Hepatic stellate cell (primary cell): Measurements from ENCODE around the gene WASHC4.
"Not testable (repeated sequence)": the region's sequence is repeated elsewhere in the genome, so short reads cannot be mapped to it uniquely, and the experiment has no call there.

Experiments
- DNase-seq: peaks from one replicate; pipeline ENCODE4 v3.0.0; 2011; ENCODE audit warnings: low spot score

WASHC4 gene

DNA sequence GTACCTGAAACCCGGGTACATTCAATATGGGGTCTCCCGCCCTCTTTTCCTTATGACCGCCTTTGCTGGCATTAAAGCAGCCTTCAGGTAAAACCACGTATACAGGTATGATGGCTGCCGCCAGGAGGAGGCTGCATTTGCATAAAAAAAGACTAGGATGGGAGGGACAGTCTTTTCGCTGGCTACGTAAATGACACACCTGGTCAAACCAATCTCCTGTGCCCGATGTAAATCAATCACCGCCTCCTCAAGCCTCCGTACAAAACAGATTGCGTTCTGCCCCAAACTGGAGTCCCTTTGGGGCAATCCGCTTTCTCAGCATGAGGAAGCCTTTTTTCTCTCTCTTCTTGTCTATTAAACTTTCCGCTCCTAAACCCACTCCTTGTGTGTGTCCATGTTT lies 15.2 kb upstream of the WASHC4 start:
- no peak for DNase-seq

DNA sequence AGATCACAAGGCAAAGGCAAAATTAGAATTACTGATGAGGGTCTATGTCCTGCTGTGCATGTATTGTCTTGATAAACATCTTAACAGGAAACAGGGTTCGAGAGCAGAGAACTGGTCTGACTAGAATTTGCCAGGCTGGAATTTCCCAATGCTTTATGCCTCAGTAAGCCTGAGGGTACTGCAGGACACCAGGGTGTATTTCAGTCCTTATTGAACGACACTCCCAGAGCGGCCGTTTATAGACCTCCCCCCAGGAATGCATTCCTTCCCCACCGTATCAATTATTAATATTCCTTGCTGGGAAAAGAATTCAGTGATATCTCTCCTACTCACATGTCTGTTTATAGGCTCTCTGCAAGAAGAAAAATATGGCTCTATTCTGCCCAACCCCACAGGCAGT lies 12.2 kb upstream of the WASHC4 start:
- DNase-seq = not testable (repeated sequence)

DNA sequence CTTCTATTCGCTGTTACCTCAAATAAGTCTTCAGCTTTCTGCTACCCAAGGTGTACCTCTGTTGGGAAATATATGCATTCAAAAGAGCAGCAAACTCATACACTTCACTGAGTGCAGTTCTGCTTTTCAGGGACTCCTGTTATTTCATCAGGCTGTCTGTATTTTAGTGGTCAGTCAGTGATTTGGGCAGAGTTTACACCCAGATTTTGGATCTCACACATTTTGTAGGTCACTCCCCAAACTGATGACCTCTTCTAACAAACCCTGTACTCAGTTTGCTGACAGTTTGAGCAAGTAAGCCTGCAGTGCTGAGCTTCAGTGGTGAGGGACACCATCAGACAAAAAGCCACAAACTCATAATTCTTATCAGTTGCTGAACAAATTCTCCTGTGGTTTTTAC lies 8.2 kb upstream of the WASHC4 start:
- DNase-seq = no peak

DNA sequence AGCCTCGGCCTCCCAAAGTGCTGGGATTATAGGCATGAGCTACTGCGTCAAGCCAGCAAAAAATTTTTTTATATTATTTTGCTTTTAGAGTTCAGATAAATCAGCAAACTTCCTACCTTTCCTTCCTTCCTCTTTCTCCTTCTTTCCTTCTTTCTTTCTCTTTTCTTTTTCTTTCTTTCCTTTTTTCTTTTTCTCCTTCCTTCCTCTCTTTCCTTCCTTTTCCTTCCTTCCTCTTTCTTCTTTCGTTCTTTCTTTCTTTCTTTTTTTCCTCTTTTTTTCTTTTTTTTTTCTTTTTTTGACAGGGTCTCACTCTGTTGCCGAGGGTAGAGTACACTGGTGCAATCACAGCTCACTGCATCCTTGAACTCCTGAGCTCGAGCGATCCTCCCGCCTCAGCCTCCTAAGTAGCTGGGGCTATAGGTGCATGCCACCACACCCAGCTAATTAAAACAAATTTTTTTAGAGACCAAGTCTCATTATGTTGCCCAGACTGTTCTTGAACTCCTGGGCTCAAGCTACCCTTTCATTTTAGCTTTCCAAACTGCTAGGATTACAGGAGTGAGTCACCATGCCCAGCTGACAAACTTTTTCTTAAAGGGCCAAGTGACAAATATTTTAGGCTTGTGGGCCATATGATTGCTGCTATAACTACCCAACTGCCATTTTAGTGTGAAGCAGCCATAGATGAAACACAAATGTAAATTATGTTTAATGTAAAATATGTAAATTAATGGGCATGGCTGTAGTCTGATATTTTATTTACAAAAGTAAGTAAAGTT lies 7.1 kb upstream of the WASHC4 start:
- peak; percentile 26 for DNase-seq

DNA sequence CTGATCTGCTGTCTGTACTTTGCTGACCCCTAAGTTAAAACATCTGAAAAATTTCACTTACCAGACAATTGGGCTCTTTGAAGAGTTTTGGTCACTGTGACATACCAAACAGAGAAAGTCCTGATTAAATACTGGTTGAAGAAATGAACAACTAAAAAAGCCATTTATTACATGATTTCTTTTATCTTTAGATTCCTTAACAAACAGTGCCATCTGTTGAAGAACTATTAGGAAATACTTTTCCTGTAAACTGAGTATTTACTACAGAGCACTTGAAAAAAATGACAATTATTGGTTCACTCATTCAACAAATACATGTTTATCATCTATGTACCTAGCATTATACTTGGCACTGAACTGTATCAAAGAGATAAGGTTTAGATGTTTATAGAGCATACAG lies 6.5 kb upstream of the WASHC4 start:
- DNase-seq = no peak

DNA sequence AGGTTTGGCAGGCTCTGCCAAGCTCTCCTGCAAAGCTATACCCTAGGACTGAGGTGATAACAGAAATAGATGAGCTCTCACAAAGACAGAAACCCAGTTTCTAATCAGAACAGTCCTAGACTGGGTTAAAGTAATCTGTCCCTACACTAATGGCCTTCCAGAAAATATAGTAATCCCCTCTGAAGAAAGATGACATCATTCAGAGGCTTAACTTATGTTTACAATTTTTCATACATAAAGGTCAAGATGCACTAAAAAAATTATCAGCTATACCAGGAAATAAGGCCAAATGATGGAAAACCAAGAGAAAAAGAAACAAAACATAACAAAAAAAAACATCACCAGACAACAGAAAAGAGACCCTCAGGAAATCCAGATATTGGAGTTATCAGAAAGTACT lies 4.9 kb upstream of the WASHC4 start:
- no peak for DNase-seq

DNA sequence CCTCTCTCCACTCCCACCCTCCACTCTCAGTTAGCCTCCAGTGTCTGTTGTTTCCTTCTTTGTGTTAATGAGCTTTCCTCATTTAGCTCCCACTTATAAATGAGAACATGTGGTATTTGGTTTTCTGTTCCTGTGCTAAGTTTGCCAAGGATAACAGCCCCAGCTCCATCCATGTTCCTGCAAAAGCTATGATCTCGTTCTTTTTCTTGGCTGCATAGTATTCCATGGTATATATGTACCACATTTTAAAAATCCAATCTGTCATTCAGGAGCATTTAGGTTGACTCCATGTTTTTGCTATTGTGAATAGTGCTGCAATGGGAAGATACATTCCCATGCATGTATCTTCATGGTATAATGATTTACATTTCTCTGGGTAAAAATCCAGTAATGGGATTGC lies 2.8 kb upstream of the WASHC4 start:
- DNase-seq = no peak

DNA sequence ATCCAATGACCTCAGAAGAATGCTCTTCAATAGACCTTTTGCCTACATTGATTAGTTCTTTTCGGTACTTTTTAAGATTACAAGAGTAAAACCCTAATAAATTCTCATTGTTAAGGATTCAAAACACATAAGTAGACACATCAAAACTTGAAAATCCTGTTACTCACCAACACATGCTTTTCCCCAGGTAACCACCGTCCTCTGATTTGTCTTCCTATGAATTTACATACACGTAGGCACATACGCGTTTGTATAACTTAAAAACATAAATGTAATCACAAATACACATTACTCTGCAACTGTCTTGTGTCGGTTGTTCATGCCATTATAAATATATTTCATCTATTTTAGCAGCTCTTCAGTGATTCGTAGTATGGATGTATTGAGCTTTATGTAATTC lies 910 bp upstream of the WASHC4 start:
- DNase-seq = no peak

DNA sequence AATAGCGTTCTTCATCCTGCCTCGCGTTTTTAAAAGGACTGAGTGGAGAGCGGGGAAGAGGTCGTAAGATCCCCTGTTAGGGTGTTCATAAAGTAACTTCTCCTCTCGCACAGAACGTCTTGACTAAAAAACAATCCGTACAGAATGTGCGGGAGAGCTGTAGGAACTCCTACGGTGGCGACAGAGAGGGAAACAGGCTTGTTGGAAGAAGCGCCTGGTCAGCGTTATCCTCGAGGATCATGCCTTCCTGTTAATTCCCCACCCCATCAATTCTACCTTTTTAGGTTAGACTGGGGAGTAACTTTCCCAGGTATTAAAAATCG lies 399 bp upstream of the WASHC4 start:
- peak; percentile 47 for DNase-seq

DNA sequence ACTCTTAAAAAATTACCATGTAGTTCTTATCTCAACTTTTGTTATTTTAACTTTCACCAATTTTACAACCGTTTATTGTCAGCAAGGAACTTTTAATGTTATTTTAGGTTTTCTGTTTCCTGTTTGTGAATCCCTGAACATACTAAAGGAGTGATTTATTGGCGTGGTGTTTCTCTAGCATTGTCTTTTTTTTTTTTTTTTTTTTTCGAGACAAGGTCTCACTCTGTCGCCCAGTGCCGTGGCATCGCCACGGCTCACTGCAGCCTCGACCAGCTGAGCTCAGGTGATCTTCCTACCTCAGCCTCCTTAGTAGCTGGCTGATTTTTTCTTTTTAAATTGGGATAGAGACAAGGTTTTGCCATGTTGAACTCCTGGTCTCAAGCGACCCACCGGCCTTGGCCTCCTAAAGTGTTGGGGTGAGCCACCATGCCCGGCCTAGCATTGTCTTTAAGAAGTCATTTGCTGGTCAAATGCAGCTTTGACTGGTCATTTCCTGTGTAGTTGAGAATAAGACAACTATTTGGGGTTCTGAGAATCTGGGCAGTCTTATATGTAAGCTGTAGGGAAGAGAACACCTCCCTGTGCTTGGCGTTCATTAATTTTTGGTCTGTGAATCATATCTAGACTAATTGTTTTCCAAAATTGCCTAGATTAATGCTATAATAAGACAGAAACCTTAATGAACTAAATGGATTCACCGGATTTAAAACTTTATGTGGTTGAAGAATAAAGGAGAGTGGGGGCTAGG lies 2.1 kb downstream of the WASHC4 start:
- no peak for DNase-seq

DNA sequence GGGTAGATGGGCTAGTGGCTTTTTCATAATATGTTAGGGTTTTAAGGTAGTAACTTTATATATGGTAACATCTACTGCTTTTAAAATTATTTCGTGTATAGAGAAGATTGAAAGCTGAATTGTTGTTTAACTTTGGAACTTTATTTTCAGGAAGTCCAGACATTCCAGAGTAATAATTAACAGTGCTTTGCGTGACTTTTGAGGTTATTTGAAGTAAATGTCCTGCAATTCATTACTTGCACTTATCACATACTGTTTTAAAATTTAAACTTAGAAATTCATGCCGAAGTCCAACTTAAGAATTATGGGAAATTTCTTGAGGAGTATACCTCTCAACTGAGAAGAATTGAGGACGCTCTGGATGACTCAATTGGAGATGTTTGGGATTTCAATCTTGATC lies 3.3 kb downstream of the WASHC4 start:
- DNase-seq = no peak

DNA sequence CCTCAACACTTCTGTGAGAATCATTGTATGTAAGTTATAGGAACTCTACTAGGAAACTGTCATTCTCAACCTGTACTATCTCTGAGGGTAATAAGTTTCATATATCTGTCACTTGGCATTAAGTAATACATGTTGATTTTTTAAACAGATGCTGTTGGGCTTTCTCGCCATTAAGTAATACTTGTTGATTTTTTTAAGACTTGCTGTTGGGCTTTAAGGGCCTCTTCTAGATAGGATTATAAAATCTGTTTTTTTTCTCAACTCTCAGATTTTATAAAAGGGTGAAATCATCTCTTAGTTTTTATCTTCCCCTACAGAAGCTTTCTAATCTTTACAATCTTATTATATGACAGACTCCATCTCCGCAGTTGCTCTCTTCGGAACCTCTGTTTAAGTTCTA lies 5.6 kb downstream of the WASHC4 start:
- DNase-seq = no peak

DNA sequence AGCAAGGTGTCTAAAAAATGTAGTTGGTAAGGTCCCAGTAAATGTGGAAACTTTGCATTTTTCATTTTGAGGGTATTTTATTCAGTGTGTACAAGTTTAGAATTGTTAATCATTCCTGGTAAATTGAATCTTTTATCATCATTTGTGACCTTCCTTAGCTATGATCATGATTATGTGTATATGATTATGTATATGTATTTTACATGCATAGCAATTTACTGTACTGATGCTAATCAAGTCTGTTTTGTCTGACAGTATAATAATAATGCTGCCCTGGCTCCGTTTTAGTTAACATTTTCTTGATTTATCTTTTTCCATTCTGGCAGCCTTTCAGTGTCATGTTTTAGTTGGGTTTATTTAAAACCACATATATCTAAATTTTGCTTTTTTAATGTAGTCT lies 9.4 kb downstream of the WASHC4 start:
- no peak for DNase-seq

DNA sequence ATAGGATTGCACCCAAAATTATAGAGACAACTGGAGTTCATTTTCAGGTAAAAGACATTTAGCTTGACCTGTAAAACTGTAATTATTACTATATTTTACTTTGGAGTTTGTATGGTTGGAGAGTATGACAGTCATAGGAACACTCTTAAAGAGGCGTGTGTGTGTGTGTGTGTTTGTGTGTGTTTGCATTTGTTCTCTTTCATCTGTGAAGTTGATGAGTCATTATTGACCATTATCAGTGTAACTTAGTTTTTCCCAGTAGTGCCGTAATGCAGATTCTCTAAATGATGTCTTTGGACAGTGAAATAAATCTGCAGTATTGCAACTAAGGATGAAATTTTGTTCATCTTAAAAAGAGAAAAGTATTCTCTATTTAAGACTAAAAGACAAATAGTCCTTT lies 13.0 kb downstream of the WASHC4 start:
- DNase-seq = no peak

DNA sequence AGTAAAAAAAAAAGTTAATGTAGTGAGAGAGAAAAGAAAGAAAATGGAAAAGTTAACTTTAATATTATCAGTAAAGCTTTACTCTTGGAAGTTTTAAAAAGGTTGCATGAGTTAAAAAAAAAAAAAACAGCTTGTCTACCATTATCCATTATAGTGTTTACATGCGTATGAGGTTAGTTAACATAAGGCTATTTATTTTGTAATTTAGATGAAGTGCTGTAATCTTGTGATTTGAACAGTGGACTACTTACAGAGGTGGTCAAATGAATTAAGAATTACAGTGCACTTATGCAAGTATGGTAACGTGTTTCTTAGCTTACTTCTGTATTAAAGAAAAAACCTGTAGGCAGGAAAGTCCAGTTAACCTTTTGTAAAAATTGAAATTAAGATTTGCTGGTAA lies 30.7 kb downstream of the WASHC4 start:
- no peak for DNase-seq

DNA sequence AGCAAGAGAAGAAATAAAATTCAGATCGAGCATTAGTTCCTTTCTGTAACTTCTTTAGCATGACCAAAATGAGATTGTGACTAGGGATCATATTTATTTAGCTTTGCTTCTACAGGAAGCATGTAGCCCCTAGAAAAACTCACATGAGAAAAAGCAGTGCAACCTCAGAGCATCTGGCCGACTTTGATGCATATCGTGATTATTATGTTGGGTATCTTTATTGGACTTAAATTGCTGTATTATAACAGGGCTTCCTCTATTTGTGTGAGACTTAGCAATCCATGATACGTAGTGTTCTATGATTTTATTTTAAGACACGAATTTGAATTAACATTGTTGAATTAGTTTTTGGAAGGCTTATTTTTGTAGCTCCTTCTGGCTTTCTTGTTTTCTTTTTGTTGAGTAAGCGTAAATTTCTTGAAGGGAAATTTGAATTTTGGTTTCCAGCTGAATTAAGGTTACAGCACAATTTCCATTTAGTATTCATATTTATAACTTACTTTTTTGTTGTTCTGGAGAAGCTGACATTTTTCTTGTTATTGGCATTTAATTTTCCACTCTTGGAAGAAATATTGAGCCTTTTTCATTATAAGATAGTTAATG lies 33.9 kb downstream of the WASHC4 start:
- no peak for DNase-seq

DNA sequence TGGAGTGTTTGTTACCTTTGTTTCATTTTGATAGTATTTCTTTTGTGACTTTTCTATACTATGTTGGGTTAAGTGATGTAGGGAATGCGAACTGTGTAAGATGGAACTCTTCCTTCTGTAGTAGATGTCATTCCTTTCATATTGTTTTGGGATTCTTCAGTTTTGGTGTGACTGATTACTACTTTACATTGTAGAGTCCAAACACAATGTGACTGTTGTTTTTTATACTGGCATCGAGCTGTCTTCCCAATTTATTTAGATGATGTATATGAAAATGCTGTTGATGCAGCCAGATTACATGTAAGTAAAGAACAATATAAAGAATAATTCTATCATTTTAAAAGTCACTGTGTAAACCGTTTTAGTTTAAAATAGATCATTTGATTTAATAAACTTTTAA lies 34.7 kb downstream of the WASHC4 start:
- DNase-seq = no peak

DNA sequence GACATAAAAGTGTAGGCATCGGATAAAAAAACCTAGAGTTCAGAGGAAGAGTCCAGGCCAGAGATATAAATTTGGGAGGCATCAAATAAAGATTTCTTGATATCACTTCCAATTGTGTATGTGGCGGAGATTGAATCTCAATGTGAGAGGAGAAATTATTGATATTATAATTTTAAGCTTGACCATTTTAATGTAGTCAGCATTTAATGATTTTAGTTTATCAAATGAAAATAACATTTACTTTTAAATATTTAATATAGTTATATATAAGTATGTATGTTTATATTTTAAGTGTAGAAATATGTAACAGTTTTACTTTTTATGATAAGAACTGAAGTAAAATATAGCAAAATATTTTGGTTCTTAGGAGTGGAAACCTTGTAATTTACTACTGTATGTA lies 48.7 kb downstream of the WASHC4 start:
- DNase-seq = no peak

DNA sequence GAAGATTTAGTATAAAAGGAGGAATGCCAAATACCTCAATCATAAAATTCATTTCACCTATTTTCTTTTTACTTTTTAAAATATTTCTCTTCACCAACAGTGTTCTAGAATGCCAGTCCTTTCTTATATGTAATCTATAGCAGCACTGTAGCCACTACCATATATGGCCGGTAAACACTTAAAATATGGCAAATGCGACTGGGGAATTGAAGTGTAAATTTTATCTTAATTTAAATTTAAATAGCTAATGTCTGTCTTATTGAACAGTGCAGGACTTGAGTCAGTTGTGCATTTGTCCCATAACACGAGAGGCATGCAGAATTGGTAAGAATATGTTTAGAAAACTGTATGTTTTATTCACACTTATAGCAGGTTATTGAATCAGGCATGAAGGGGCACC lies 50.1 kb downstream of the WASHC4 start:
- DNase-seq = no peak

DNA sequence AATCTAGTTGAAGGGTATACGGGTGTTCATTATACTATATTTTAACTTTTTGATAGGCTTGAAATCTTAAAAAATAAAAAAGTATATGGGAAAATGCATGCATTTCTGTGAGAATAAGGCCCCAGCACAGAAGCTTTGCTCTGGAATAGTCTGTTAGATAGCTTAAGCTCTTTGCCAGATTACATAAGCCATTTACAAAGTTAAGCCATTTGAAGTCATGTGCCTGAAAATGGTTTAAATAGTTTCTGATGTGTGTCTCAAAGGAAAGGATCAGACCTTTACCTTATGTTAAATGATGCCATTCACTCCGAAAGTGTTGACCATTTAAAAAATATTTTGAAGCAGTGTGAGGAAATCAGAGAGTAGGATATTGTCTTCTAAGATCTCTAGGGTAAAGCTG lies 51.3 kb downstream of the WASHC4 start:
- no peak for DNase-seq

DNA sequence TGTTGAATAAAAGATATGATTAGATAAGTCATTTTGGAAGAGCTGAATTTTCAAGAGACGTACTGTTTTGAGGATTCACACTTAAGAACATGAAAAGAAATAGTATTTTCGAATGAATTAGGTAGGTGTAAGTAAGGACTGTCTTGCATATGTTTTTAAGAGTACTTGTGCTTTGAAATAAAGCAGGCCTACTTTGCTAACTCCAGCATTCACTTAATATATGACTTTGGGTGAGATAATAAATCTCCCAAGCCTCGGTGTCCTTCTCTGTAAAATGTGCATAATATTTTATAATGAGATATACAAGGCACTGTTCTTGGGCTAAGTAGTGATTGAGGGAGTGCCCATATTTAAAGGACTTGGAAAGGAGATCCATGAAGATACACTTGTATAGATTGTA lies 54.6 kb downstream of the WASHC4 start:
- no peak for DNase-seq

DNA sequence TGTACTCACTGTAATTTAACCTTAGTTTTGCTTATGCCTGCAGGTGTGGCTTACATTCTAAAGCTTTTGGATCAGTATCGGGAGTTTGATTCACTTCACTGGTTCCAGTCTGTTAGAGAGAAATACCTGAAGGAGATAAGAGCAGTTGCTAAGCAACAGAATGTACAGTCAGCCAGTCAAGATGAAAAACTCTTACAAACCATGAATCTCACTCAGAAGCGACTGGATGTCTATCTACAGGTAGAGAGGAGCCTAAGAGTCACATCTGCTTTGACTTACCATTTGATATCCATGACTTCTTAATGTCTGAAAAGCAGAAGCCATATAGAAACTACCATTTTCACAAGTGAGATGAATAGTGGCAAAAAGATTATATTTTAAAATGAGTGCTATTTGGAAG lies 56.5 kb downstream of the WASHC4 start:
- no peak for DNase-seq

DNA sequence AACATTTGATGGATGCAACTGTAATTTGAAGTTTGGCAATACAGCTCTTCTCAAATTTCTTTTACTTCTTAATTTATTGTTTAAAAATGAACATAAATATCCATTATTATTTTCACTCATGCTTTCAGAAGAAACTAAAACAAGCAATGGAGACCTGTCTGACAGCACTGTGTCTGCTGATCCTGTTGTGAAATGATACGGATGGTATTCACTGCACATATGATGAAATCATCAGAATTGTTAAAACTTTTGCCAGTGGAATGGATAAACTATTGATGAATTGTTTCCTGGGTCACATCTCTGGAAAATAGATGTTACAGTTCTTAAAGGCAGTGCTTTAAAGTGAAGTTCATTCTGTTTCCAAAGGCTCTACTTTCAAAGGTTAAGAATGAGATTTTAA lies 59.2 kb downstream of the WASHC4 start:
- no peak for DNase-seq

DNA sequence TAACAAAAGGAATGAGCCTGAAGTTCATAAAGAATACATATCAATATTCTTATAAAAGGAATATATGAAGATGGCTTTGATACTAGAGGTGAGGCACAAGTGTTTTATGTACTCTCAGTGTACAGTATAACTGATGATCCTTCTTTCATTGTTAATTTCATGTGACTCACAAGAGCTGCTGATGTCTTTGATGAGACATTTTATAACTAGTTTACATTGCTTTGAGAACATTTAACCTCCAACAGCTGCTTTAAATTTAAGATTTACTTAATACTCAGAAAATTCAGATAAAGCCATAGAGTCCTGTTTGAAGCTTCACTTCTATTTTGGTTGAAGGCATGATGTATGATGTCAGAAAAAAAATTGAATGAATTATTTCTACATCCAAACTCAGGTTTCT lies 59.8 kb downstream of the WASHC4 start:
- DNase-seq = no peak
